Memory B cell (primary cell): ENCODE data around the gene BCL2L12.
"Not testable (repeated sequence)": the region's sequence is repeated elsewhere in the genome, so short reads cannot be mapped to it uniquely, and the experiment has no call there.

Experiments used
- ATAC-seq: fragments of 150-1000 bp; cut with Tn5 transposase; 2 replicates; pipeline ENCODE4 v1.10.0; 2021; ENCODE audit warnings: low read depth, mild to moderate bottlenecking, moderate library complexity
- DNase-seq, 2 donors: peaks; one replicate each; pipeline ENCODE4 v3.0.0; 2022; ENCODE audit warnings: low spot score in 2 of 2
- H3K27ac Mint-ChIP-seq: one replicate; pipeline ENCODE4 v1.8.0; 2022; ENCODE audit warnings: mild to moderate bottlenecking, moderate library complexity, mixed read lengths
- H3K27me3 Mint-ChIP-seq: one replicate; pipeline ENCODE4 v1.8.0; 2022; ENCODE audit warnings: mixed read lengths
- H3K36me3 Mint-ChIP-seq: one replicate; pipeline ENCODE4 v1.8.0; 2022; ENCODE audit warnings: mild to moderate bottlenecking, mixed read lengths
- H3K4me1 Mint-ChIP-seq: one replicate; pipeline ENCODE4 v1.8.0; 2022; ENCODE audit warnings: mixed read lengths
- H3K4me3 Mint-ChIP-seq: one replicate; pipeline ENCODE4 v1.8.0; 2022; ENCODE audit warnings: mild to moderate bottlenecking, moderate library complexity, mixed read lengths
- H3K9me3 Mint-ChIP-seq: one replicate; pipeline ENCODE4 v1.8.0; 2022; ENCODE audit warnings: mixed read lengths

The BCL2L12 gene, protein sequence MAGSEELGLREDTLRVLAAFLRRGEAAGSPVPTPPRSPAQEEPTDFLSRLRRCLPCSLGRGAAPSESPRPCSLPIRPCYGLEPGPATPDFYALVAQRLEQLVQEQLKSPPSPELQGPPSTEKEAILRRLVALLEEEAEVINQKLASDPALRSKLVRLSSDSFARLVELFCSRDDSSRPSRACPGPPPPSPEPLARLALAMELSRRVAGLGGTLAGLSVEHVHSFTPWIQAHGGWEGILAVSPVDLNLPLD

DNA sequence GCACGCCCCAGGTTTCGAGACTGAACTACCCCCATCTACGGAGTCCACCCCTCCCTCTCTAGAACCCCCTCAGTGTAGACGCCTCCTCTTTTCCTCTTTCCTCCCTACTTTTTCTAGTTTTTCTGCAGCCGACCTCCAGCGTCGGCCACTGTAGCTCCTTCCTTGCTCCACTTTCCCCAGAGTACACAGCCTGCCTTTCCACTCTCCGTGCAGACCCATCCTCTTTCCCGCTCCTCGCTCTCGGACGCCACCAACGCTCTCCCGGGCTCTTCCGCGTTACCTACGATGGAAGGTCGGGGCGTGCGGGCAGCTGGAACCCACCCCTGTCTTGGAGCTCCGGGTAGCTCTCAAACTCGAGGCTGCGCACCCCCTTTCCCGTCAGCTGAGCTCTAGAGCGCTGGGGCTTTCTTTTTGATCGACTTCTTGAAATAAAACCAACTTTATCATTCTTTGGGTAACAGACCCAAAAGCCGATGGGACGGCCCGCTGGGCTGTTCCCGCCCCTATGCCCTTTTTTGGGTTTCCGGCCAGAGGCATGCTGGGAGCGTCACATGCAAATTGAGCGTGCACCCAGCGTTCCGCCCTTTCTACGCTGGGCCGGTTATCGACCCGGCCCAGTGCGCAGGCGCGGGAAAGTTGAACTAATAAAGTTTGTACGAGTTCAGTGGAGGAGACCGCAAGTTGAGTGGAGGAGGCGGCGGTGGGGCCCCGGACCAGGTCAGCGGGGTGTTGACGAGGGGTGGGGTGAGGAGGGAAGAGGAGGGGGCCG, at the start of gene BCL2L12, which contains the start of gene IRF3:
Gene BCL2L12 (plus strand): TSS at position 583 of the 769 bp plus-strand sequence. CDS start 760 bp downstream, outside the sequence.
Gene IRF3 (minus strand): TSS at position 507 of the 769 bp plus-strand sequence. CDS start 1,019 bp downstream, outside the sequence.
- Mint-ChIP-seq H3K27ac (peak within 1 kb of the TSS; percentile 90), H3K4me1 (peaks cover 27% of the 10 kb centered on the region), H3K27me3 (no peaks in the 10 kb centered on the region), H3K9me3 (no peaks in the 10 kb centered on the region), H3K36me3 (peaks cover 7% of the 10 kb centered on the region), H3K4me3 (peak within 1 kb of the TSS; percentile 95)
- DNase-seq (peak; percentile 99 to 100), ATAC-seq (peak; percentile 90)

DNA sequence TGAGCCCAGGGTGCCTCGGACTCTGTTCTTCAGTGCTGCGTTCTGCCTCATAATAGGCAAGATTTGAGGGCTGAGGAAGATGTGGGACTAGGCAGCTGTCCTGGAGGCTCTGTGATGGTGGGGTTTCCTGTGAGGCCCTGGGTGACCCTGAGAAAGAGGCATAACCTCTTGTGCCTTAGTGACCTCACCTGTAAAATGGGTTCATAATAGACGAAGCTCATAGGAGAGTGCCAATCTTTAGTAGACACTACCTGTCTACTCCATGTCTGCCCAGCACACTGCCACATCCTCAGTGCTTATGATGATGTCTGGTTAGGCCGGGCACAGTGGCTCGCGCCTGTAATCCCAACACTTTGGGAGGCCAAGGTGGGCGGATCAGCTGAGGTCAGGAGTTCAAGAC, 49.2 kb upstream of the BCL2L12 start:
- Mint-ChIP-seq H3K4me3 (no peak overlapping the region), H3K4me1 (peaks cover 16% of the 10 kb centered on the region), H3K27me3 (no peaks in the 10 kb centered on the region), H3K9me3 (no peaks in the 10 kb centered on the region), H3K27ac (no peak overlapping the region), H3K36me3 (peaks cover 40% of the 10 kb centered on the region)
- ATAC-seq (no peak), DNase-seq (no peak)

DNA sequence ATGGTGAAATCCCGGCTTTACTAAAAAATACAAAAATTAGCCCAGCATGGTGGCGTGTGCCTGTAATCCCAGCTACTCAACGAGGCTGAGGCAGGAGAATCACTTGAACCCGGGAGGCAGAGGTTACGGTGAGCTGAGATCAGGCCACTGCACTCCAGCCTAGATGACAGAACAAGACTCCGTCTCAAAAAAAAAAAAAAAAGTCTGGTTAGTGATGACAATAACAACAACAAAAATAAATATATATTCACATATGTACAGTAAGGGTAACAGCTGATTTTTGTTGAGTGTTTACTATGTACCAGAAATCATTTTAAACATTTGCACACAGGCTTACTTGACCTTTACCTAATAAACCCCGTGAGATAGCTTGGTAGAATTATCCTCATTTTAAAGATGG, 48.8 kb upstream of the BCL2L12 start:
- Mint-ChIP-seq H3K36me3 (peaks cover 42% of the 10 kb centered on the region), H3K4me1 (peaks cover 16% of the 10 kb centered on the region), H3K4me3 (no peak overlapping the region), H3K27ac (no peak overlapping the region), H3K9me3 (no peaks in the 10 kb centered on the region), H3K27me3 (no peaks in the 10 kb centered on the region)
- DNase-seq (no peak), ATAC-seq (no peak)

DNA sequence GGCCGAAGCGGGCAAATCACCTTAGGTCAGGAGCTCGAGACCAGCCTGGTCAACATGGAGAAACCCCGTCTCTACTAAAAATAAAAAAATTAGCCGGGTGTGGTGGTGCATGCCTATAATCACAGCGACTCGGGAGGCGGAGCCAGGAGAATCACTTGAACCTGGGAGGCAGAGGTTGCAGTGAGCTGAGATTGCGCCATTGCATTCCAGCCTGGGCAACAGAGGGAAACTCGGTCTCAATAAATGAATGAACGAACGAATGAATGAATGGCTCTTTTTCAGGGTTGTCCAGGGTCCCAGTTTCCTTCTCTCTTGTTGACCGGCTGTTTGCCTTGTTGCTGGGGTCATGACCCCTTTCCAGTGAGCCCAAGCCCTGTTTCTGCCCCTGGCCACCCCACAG, 47.9 kb upstream of the BCL2L12 start:
- H3K27ac Mint-ChIP-seq, result not testable (repeated sequence)
- H3K36me3 Mint-ChIP-seq, result peaks cover 46% of the 10 kb centered on the region
- peaks cover 12% of the 10 kb centered on the region for H3K4me1 Mint-ChIP-seq

DNA sequence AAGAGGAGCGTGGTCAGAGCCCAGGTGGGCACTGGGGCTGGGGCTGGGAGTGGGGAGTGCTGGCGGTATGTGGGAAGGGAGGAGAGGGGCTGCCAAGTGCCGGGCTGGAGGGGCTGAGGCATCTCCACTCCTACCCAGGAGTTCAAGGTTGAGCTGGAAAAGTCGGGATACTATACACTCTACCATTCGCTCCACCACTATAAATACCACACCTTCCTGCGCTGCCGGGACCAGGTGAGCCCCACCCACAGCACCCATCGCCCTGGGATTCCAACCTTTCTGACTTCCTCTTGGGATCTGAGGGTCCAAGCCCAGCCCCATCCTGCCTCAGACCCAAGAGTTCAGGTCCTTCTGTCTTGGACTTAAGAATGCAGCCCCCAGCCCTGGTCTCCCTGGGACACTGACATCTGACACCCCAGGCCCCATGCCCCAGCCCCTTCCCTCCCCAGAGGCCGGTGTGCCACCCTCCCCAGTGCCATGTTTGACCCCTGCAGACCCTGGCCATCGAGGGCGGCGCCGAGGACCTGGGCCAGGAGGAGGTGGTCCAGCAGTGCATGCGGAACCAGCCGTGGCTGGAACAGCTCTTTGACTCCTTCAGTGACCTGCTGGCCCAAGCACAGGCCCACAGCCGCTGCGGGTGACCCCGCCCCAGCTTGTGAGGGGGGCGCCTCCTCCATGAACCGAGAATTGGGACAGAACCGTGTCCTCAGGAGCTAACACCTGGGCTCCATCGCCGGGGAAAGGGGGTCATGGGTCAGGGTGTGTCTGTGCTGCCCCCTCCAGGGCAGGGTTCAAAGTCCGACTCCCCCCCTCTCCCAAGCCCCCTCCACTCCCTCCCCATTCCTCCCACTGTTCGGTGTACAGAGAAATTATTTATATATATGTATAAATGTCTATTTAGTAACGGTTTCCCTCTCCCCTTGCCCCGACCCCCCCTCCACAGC, 40.5 kb upstream of the BCL2L12 start:
- H3K27ac Mint-ChIP-seq, result no peak overlapping the region
- no peak overlapping the region for H3K4me3 Mint-ChIP-seq
- peaks cover 31% of the 10 kb centered on the region for H3K36me3 Mint-ChIP-seq

More for the DNA sequence above, 47.9 kb upstream of the BCL2L12 start:
- H3K4me3 Mint-ChIP-seq, ATAC-seq, DNase-seq, H3K27me3 Mint-ChIP-seq, H3K9me3 Mint-ChIP-seq: not testable (repeated sequence)

DNA sequence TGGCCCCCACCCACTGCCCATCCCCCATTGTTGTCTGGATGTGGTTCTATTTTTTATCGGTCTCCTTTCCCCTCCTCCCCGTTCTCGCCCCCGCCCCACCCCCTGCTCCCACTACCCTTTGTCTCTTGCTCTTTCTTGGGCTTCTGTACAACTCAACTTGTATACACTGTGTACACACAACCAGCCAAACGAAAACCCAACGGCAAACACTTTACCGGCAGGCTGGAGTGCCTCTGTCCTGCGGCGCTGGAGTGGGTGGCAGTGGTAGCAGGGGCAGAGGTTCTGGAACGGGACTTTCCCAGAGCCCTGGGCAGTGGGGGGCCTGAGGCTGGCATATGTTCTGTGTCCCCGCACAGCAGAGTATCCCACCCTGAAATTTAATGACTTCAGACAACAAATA, 39.5 kb upstream of the BCL2L12 start:
- Mint-ChIP-seq H3K9me3 (no peaks in the 10 kb centered on the region), H3K27me3 (no peaks in the 10 kb centered on the region), H3K4me3 (no peak overlapping the region), H3K27ac (no peak overlapping the region), H3K36me3 (peaks cover 31% of the 10 kb centered on the region), H3K4me1 (peaks cover 3% of the 10 kb centered on the region)
- ATAC-seq, result no peak
- no peak for DNase-seq

More for the DNA sequence above, 40.5 kb upstream of the BCL2L12 start:
- peaks cover 3% of the 10 kb centered on the region for H3K4me1 Mint-ChIP-seq
- H3K27me3 Mint-ChIP-seq, result no peaks in the 10 kb centered on the region
- H3K9me3 Mint-ChIP-seq, result no peaks in the 10 kb centered on the region
- no peak for DNase-seq
- ATAC-seq, result no peak

DNA sequence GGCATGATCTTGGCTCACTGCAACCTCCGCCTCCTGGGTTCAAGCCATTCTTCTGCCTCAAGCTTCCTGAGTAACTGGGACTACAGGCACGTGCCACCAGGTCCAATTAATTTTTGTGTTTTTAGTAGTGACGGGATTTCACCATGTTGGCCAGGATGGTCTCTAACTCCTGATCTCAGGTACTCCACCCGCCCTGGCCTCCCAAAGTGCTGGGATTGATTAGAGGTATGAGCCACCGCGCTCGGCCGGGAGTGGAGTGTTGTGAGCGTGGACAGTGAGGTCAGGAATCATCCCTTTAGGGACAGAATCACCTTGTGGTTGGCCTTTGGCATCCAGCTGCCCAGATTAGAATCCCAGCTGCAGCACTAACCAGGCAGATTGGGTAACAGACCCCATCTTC, 36.1 kb upstream of the BCL2L12 start:
- DNase-seq (no peak), ATAC-seq (no peak)
- Mint-ChIP-seq H3K9me3 (no peaks in the 10 kb centered on the region), H3K27ac (no peak overlapping the region), H3K36me3 (peaks cover 14% of the 10 kb centered on the region), H3K27me3 (no peaks in the 10 kb centered on the region), H3K4me1 (peaks cover 3% of the 10 kb centered on the region), H3K4me3 (no peak overlapping the region)

DNA sequence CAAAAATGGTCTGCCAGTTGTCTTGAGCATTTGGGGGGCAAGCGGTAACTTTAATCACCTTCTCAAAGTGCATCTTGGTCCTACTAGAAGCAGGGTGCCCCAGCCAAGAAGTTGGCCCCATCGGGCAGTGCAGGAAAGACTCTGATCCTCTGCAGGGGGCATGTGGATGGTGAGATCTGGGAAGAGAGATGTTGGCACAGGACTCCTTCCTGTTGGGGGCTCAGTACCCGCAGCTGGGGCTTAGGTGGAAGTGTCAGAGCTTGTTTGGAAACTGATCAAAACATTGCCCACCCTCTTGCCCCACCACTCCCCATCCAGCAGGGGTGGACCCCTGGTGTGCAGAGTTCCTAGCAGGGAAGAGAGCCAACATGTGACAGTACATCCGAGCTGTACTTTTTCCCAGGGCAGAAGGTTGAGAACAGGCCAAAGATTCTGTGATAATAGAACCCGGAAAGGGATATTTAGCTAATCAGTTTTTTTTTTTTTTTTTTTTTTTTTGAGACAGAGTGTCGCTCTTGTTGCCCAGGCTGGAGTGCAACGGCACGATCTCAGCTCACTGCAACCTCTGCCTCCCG, 34.6 kb upstream of the BCL2L12 start:
- no peak for DNase-seq
- no peaks in the 10 kb centered on the region for H3K27me3 Mint-ChIP-seq
- ATAC-seq, result no peak
- H3K27ac Mint-ChIP-seq, result peak overlapping the region; percentile 12
- H3K4me3 Mint-ChIP-seq, result no peak overlapping the region
- peaks cover 9% of the 10 kb centered on the region for H3K36me3 Mint-ChIP-seq
- no peaks in the 10 kb centered on the region for H3K9me3 Mint-ChIP-seq
- H3K4me1 Mint-ChIP-seq, result peaks cover 6% of the 10 kb centered on the region

DNA sequence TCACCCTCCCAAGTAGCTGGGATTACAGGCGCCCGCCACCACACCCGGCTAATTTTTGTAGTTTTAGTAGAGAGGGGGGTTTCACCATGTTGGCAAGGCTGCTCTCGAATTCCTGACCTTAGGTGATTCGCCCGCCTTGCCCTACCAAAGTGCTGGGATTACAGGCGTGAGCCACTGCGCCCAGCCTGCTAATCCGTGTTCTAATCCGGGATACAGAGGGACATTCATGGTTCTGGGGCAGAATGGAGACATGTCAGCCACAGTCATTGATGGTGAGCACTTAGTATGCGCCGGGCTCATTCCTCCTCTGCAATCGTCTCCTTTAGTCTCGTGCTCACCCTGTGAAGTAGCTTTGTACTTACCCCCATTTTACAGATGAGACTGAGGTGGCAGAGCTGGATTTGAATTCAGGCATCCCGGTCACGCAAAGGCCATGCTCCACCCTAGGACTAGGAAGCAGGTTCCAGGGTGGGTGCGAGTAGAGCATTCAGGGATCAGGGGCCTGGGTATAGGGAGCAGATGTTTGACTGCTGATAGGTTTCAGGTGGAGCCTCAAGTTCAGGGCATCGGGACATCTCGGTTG, 34.0 kb upstream of the BCL2L12 start:
- H3K9me3 Mint-ChIP-seq, result no peaks in the 10 kb centered on the region
- no peak overlapping the region for H3K27ac Mint-ChIP-seq
- DNase-seq, result no peak
- no peak overlapping the region for H3K4me3 Mint-ChIP-seq
- no peaks in the 10 kb centered on the region for H3K27me3 Mint-ChIP-seq
- H3K4me1 Mint-ChIP-seq, result peaks cover 6% of the 10 kb centered on the region
- ATAC-seq, result no peak
- H3K36me3 Mint-ChIP-seq, result peaks cover 8% of the 10 kb centered on the region

DNA sequence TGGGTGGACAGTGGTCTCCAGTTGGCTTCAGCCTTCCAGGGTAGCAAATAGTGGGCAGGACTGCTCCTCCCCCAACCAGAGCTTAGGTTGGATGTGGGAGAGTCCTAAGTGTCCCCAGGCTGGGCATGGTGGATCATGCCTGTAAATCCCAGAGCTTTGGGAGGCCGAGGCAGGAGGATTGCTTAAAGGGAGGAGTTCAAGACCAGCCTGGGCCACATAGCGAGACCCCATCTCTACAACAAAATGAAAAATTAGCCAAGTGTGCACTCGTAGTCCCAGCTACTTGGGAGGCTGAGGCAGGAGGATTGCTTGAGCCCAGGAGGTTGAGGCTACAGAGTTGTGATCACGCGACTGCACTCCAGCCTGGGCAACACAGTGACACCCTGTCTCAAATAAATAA, 33.2 kb upstream of the BCL2L12 start:
- Mint-ChIP-seq H3K27ac (no peak overlapping the region), H3K4me1 (peaks cover 8% of the 10 kb centered on the region), H3K27me3 (no peaks in the 10 kb centered on the region), H3K9me3 (no peaks in the 10 kb centered on the region), H3K4me3 (no peak overlapping the region), H3K36me3 (peaks cover 3% of the 10 kb centered on the region)
- DNase-seq (no peak), ATAC-seq (no peak)

DNA sequence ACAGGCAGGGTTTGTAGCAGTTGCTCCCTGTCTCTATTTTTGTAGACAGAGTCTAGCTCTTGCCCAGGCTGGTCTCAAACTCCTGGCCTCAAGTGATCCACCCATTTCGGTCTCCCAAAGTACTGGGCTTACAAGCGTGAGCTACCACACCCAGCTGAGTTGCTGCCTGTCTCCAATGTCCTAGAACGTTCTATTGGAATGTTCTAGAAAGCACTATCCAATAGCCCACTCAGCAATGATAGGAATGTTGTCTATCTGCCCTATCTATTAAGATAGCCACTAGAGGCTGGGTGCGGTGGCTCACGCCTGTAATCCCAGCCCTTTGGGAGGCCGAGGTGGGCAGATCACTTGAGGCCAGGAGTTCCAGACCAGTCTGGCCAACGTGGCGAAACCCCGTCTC, 32.5 kb upstream of the BCL2L12 start:
- not testable (repeated sequence) for H3K4me3 Mint-ChIP-seq, DNase-seq, H3K9me3 Mint-ChIP-seq, H3K27ac Mint-ChIP-seq, H3K27me3 Mint-ChIP-seq, ATAC-seq, H3K36me3 Mint-ChIP-seq
- H3K4me1 Mint-ChIP-seq, result peaks cover 13% of the 10 kb centered on the region

DNA sequence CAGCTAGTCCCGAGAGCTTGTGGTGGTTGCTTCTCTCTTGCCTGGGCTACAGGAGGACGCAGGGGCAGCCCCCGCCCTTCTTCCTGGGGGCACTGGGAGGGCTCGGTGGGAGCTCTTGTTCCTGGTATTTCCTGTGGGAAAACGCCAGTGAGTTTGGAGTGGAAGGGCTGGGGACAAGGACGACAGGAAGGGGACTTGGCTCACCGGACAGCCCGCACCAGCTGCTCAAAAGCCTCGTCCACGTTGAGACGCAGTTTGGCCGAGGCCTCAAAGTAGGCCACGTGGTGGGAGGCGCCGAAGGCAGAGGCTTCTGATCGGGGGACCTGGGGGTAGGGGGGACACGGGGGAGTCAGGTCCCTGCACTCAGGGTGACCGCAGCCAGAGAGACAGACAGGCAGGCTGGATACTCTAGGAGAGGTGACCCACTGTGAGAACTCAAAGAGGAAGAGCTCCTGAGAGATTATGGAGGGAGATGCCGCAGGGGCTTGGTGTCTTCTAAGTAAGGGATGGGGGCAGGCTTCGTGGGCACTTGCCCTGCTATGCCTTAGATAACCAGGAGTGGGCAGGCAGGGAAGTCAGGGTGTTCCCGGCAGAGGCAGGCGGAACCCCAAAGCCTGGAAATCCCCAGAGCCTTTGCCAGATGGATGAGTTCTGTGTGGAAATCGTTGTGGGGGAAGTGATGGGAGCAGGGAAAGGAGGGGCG, 30.1 kb upstream of the BCL2L12 start:
- no peaks in the 10 kb centered on the region for H3K9me3 Mint-ChIP-seq
- DNase-seq (no peak), ATAC-seq (no peak)
- H3K27me3 Mint-ChIP-seq, result no peaks in the 10 kb centered on the region
- H3K4me1 Mint-ChIP-seq, result peaks cover 20% of the 10 kb centered on the region
- H3K36me3 Mint-ChIP-seq, result no peaks in the 10 kb centered on the region
- H3K27ac Mint-ChIP-seq, result peak overlapping the region; percentile 31
- H3K4me3 Mint-ChIP-seq, result no peak overlapping the region
